ENCODE measurements around the gene PPA1. TPM values are rescaled to one million over a fixed set of nuclear protein-coding genes. Genes with fewer than 3 reads are reported as not detected.
"Not testable (repeated sequence)": the region's sequence is repeated elsewhere in the genome, so short reads cannot be mapped to it uniquely, and the experiment has no call there.

PPA1 gene
- polyA plus RNA-seq, 1 donor from 2014 or later: 402 TPM

DNA sequence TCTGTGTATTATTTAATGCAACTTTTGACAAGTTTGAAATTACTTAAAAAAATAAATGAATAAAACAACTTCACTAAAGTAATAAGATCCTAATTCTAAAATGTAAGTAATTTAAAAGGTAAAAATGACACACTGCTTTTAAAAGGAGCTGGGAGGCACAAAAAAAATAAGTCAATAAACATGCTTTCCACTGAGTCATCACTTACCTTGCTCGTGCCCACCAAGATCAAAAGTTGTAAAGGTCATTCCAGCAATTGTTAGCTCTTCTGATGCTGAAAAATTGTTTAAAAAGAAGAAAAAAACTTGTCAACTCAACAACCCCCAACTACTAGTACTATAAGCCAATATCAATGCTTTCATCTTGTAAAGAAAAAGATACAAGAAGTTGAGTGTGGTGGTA is 72.4 kb downstream of the PPA1 start:
- Histone ChIP-seq H3K9me3 (ENCODE audit: low read length) (no peaks in the 10 kb centered on the region), H2AFZ (ENCODE audit: low read depth, low read length) (no peak overlapping the region), H3K79me2 (replicated peaks; ENCODE audit: insufficient read depth, low read length) (peaks cover 50% of the 10 kb centered on the region), H3K36me3 (ENCODE audit: insufficient read depth, low read length) (no peaks in the 10 kb centered on the region), H4K20me1 (ENCODE audit: insufficient read depth) (no peaks in the 10 kb centered on the region), H3K27ac (ENCODE audit: low read length) (no peak overlapping the region), H3F3A (ENCODE audit: insufficient read depth, low read length, poor library complexity, severe bottlenecking) (no peaks in the 10 kb centered on the region), H3K4me2 (ENCODE audit: low read length) (no peak overlapping the region), H3K27me3 (ENCODE audit: insufficient read depth, low read depth, low read length) (no peaks in the 10 kb centered on the region), H3K9ac (ENCODE audit: low read length) (no peak overlapping the region), H3K9me2 (ENCODE audit: insufficient read depth, low read length) (no peaks in the 10 kb centered on the region), H3K4me3 (ENCODE audit: low read length) (no peak overlapping the region)
- TF ChIP-seq TAF1 (IDR thresholded peaks at IDR 0.05; ENCODE audit: low read depth) (no peak), EP300 (conservative IDR thresholded peaks at IDR 0.05; ENCODE audit: poor library complexity, severe bottlenecking) (no peak), RAD21 (conservative IDR thresholded peaks at IDR 0.05) (no peak), MXI1 (conservative IDR thresholded peaks at IDR 0.05; ENCODE audit: poor library complexity, severe bottlenecking) (no peak), SMC3 (conservative IDR thresholded peaks at IDR 0.05; ENCODE audit: poor library complexity) (no peak), EZH2 (IDR thresholded peaks at IDR 0.05; ENCODE audit: borderline replicate concordance, insufficient read depth, low read length, poor library complexity, severe bottlenecking) (no peak), POLR2AphosphoS5 (IDR thresholded peaks at IDR 0.05) (no peak)
- TF ChIP-seq, protein P1, sequence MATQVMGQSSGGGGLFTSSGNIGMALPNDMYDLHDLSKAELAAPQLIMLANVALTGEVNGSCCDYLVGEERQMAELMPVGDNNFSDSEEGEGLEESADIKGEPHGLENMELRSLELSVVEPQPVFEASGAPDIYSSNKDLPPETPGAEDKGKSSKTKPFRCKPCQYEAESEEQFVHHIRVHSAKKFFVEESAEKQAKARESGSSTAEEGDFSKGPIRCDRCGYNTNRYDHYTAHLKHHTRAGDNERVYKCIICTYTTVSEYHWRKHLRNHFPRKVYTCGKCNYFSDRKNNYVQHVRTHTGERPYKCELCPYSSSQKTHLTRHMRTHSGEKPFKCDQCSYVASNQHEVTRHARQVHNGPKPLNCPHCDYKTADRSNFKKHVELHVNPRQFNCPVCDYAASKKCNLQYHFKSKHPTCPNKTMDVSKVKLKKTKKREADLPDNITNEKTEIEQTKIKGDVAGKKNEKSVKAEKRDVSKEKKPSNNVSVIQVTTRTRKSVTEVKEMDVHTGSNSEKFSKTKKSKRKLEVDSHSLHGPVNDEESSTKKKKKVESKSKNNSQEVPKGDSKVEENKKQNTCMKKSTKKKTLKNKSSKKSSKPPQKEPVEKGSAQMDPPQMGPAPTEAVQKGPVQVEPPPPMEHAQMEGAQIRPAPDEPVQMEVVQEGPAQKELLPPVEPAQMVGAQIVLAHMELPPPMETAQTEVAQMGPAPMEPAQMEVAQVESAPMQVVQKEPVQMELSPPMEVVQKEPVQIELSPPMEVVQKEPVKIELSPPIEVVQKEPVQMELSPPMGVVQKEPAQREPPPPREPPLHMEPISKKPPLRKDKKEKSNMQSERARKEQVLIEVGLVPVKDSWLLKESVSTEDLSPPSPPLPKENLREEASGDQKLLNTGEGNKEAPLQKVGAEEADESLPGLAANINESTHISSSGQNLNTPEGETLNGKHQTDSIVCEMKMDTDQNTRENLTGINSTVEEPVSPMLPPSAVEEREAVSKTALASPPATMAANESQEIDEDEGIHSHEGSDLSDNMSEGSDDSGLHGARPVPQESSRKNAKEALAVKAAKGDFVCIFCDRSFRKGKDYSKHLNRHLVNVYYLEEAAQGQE (IDR thresholded peaks at IDR 0.05; ENCODE audit: borderline replicate concordance): no peak
- TF ChIP-seq, protein P2, sequence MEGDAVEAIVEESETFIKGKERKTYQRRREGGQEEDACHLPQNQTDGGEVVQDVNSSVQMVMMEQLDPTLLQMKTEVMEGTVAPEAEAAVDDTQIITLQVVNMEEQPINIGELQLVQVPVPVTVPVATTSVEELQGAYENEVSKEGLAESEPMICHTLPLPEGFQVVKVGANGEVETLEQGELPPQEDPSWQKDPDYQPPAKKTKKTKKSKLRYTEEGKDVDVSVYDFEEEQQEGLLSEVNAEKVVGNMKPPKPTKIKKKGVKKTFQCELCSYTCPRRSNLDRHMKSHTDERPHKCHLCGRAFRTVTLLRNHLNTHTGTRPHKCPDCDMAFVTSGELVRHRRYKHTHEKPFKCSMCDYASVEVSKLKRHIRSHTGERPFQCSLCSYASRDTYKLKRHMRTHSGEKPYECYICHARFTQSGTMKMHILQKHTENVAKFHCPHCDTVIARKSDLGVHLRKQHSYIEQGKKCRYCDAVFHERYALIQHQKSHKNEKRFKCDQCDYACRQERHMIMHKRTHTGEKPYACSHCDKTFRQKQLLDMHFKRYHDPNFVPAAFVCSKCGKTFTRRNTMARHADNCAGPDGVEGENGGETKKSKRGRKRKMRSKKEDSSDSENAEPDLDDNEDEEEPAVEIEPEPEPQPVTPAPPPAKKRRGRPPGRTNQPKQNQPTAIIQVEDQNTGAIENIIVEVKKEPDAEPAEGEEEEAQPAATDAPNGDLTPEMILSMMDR (IDR thresholded peaks at IDR 0.05; ENCODE audit: poor library complexity, severe bottlenecking): no peak

DNA sequence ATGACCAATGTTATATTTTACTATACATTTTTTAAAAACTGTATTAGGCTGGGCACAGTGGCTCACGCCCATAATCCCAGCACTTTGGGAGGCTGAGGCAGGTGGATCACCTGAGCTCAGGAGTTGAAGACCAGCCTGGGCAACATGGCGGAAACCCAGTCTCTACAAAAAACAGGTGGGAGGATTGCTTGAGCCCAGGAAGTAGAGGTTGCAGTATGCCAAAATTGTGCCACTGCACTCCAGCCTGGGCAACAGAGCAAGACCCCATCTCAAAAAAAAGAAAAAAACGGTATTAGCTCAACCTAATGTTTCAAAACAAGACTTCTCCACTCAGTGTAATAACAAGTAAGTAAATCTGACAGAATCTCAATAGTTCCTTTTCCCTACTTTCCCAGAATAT is 73.9 kb downstream of the PPA1 start:
- peaks cover 41% of the 10 kb centered on the region for H3K79me2 ChIP-seq (replicated peaks; ENCODE audit: insufficient read depth, low read length)
- not testable (repeated sequence) for H3K9ac ChIP-seq (ENCODE audit: low read length); H3K36me3 ChIP-seq (ENCODE audit: insufficient read depth, low read length); H4K20me1 ChIP-seq (ENCODE audit: insufficient read depth); H3F3A ChIP-seq (ENCODE audit: insufficient read depth, low read length, poor library complexity, severe bottlenecking); H2AFZ ChIP-seq (ENCODE audit: low read depth, low read length); H3K9me2 ChIP-seq (ENCODE audit: insufficient read depth, low read length); H3K27me3 ChIP-seq (ENCODE audit: insufficient read depth, low read depth, low read length); H3K27ac ChIP-seq (ENCODE audit: low read length); H3K4me2 ChIP-seq (ENCODE audit: low read length); H3K4me3 ChIP-seq (ENCODE audit: low read length); H3K9me3 ChIP-seq (ENCODE audit: low read length)

DNA sequence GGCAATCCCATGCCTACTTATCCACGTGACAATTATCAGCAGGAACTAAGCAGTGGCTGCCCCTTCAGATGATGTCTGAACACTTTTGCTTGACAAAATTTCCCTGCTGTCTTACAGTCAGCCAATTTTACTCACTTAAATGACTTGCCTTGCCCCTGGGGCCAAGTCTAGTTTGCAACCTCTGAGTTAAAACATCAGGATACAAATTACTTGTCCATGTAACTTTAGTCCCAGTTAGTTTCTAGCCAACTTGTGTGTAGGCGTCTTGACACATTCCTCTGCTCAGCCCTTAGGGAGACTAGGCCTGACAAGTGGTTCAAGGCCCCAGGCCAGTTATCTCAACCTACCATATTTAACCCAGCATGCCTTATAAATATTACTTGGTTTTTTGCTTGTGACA is 75.1 kb downstream of the PPA1 start:
- no peaks in the 10 kb centered on the region for H4K20me1 ChIP-seq (ENCODE audit: insufficient read depth)
- H3K4me3 ChIP-seq (ENCODE audit: low read length): no peak overlapping the region
- no peak overlapping the region for H3K9ac ChIP-seq (ENCODE audit: low read length)
- H3K27me3 ChIP-seq (ENCODE audit: insufficient read depth, low read depth, low read length): no peaks in the 10 kb centered on the region
- TF ChIP-seq EP300 (conservative IDR thresholded peaks at IDR 0.05; ENCODE audit: poor library complexity, severe bottlenecking) (no peak), EZH2 (IDR thresholded peaks at IDR 0.05; ENCODE audit: borderline replicate concordance, insufficient read depth, low read length, poor library complexity, severe bottlenecking) (no peak), TAF1 (IDR thresholded peaks at IDR 0.05; ENCODE audit: low read depth) (no peak), MXI1 (conservative IDR thresholded peaks at IDR 0.05; ENCODE audit: poor library complexity, severe bottlenecking) (no peak), RAD21 (conservative IDR thresholded peaks at IDR 0.05) (no peak), POLR2AphosphoS5 (IDR thresholded peaks at IDR 0.05) (no peak), SMC3 (conservative IDR thresholded peaks at IDR 0.05; ENCODE audit: poor library complexity) (no peak)
- TF ChIP-seq, protein P1 (IDR thresholded peaks at IDR 0.05; ENCODE audit: borderline replicate concordance): no peak
- TF ChIP-seq, protein P2 (IDR thresholded peaks at IDR 0.05; ENCODE audit: poor library complexity, severe bottlenecking): no peak
- H3F3A ChIP-seq (ENCODE audit: insufficient read depth, low read length, poor library complexity, severe bottlenecking): no peaks in the 10 kb centered on the region
- H3K9me2 ChIP-seq (ENCODE audit: insufficient read depth, low read length): no peaks in the 10 kb centered on the region
- H3K36me3 ChIP-seq (ENCODE audit: insufficient read depth, low read length): no peaks in the 10 kb centered on the region
- no peaks in the 10 kb centered on the region for H3K9me3 ChIP-seq (ENCODE audit: low read length)
- no peak overlapping the region for H2AFZ ChIP-seq (ENCODE audit: low read depth, low read length)
- no peak overlapping the region for H3K27ac ChIP-seq (ENCODE audit: low read length)
- H3K4me2 ChIP-seq (ENCODE audit: low read length): no peak overlapping the region
- peaks cover 32% of the 10 kb centered on the region for H3K79me2 ChIP-seq (replicated peaks; ENCODE audit: insufficient read depth, low read length)

Data from neural cell (in vitro differentiated cells).